Measurements from ENCODE around the gene ZRANB1.

GRCh38 chr10:125035136-125035535 is 93.2 kb downstream of the ZRANB1 start:
- TF ChIP-seq, protein P1, sequence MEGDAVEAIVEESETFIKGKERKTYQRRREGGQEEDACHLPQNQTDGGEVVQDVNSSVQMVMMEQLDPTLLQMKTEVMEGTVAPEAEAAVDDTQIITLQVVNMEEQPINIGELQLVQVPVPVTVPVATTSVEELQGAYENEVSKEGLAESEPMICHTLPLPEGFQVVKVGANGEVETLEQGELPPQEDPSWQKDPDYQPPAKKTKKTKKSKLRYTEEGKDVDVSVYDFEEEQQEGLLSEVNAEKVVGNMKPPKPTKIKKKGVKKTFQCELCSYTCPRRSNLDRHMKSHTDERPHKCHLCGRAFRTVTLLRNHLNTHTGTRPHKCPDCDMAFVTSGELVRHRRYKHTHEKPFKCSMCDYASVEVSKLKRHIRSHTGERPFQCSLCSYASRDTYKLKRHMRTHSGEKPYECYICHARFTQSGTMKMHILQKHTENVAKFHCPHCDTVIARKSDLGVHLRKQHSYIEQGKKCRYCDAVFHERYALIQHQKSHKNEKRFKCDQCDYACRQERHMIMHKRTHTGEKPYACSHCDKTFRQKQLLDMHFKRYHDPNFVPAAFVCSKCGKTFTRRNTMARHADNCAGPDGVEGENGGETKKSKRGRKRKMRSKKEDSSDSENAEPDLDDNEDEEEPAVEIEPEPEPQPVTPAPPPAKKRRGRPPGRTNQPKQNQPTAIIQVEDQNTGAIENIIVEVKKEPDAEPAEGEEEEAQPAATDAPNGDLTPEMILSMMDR (conservative IDR thresholded peaks at IDR 0.05) = no peak
- TF ChIP-seq ZFX (IDR thresholded peaks at IDR 0.05) = no peak

Data from C4-2B (cell line).